Uterus (tissue), 4 donors: ENCODE measurements around the gene SPTB. TPM values are rescaled to one million over a fixed set of nuclear protein-coding genes. Genes with fewer than 3 reads are reported as not detected.

Experiments
- DNase-seq, 2 donors: peaks; one replicate each; pipeline ENCODE4 v3.0.0-alpha.2; 2019 to 2020
- H3K27ac ChIP-seq, 2 donors: fragments of 200-600 bp; sonication (generic); 1 replicate in 1 of 2; 2 replicates in 1 of 2; pipeline ENCODE4 v1.5.1; 2016 to 2018
- H3K27me3 ChIP-seq, 2 donors: fragments of 200-600 bp; sonication (generic); one replicate each; pipeline ENCODE4 v1.5.1; 2018 to 2019; ENCODE audit warnings: control low read depth in 1 of 2
- H3K36me3 ChIP-seq, 2 donors: fragments of 200-600 bp; sonication (generic); one replicate each; pipeline ENCODE4 v1.5.1; 2019; ENCODE audit warnings: control low read depth in 1 of 2
- H3K4me1 ChIP-seq, 2 donors: fragments of 200-600 bp; sonication (generic); one replicate each; pipeline ENCODE4 v1.5.1; 2018 to 2019; ENCODE audit warnings: control low read depth in 1 of 2
- H3K4me3 ChIP-seq, 2 donors: fragments of 200-600 bp; sonication (generic); 1 replicate in 1 of 2; 2 replicates in 1 of 2; pipeline ENCODE4 v1.5.1; 2018 to 2019; ENCODE audit warnings: mild to moderate bottlenecking in 1 of 2
- H3K9me3 ChIP-seq, 2 donors: fragments of 200-600 bp; sonication (generic); one replicate each; pipeline ENCODE4 v1.5.1; 2019; ENCODE audit warnings: control low read depth in 1 of 2
- CTCF ChIP-seq, 4 experiments: fragments of 200-600 bp in 2 of 4; fragments of 450-650 bp in 2 of 4; sonication (generic) in 2 of 4; IDR thresholded peaks; one replicate each; pipeline ENCODE4 v1.5.1; 2016 to 2019; ENCODE audit warnings: antibody characterized with exemption in 4 of 4, mild to moderate bottlenecking in 2 of 4, moderate library complexity in 1 of 4
- POLR2A ChIP-seq, 2 donors: fragments of 450-650 bp; IDR thresholded peaks; one replicate each; pipeline ENCODE4 v1.6.1; 2016; ENCODE audit warnings: antibody characterized with exemption in 2 of 2, mild to moderate bottlenecking in 1 of 2, moderate library complexity in 1 of 2
- intact Hi-C: fragments of 100-400 bp; cut with DNase I; formaldehyde crosslinking; loops from one replicate; pipeline ENCODE4 v1.15.1; 2023; ENCODE audit warnings: low total_unique reads
- total RNA-seq, 4 donors: library from RNA; depleted of rRNA in 3 of 4; stranded (reverse); fragments of >200 nt in 3 of 4; gene quantifications; one replicate each; pipeline versions ENCODE4 v1.1.0 to v1.2.4, GENCODE V29; 2014 to 2023
- donor health status: DM: yes; HTN: yes; CAD: no.

The SPTB gene
- total RNA-seq, 4 donors from 2014 or later: 1.0 to 5.4 (median 4.6) TPM; not detected in 1

- no peak for TF ChIP-seq CTCF (IDR thresholded peaks at IDR 0.05)
- no peak for TF ChIP-seq POLR2A (IDR thresholded peaks at IDR 0.05)
- Histone ChIP-seq H3K27me3 (no peaks in the 10 kb centered on the region), H3K9me3 (no peaks in the 10 kb centered on the region), H3K4me1 (peaks cover 0 to 8% of the 10 kb centered on the region in 2 donors), H3K4me3 (no peak overlapping the region), H3K27ac (no peak overlapping the region), H3K36me3 (no peaks in the 10 kb centered on the region)
- intact Hi-C loops: no loop called here
- no peak for DNase-seq
These were observed 138.5 kb downstream of the SPTB start for GRCh38 chr14:64741200-64741599.

DNA sequence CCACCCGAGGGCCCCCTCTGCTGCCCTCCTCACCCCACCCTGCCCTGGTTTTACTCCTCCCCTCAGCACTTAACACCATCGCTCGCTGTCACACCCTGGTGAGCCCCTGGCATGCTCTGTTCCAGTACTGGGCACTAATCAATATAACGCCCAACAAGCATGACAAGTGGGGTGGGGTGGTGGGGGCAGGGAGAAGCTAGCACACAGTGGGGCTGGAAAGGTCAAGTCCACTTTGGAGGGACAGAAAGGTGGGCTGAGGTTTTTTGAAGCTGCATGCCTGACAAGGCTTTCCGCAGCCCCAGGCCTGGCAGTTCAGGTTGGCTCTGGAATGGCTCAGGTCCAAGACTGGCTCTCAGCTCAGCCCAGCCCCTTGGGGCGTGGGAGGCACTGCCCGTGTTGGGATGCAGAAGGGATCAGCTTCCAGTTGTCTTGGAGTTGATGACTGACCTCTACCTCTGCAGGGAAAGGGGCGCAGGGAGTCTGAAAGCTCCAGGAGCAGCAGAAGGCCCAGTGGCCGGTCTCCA lies 141.4 kb downstream of the SPTB start:
- Histone ChIP-seq H3K9me3 (no peaks in the 10 kb centered on the region), H3K27ac (peak overlapping the region; percentile 28 to 29), H3K4me3 (no peak overlapping the region), H3K27me3 (no peaks in the 10 kb centered on the region), H3K36me3 (no peaks in the 10 kb centered on the region), H3K4me1 (peaks cover 0 to 4% of the 10 kb centered on the region in 2 donors)
- intact Hi-C loops: no loop called here
- no peak for DNase-seq
- no peak for TF ChIP-seq CTCF (IDR thresholded peaks at IDR 0.05)
- TF ChIP-seq POLR2A (IDR thresholded peaks at IDR 0.05): no peak

- Histone ChIP-seq H3K27ac (peak overlapping the region; percentile 28 to 29), H3K27me3 (no peaks in the 10 kb centered on the region), H3K4me1 (peaks cover 0 to 4% of the 10 kb centered on the region in 2 donors), H3K4me3 (no peak overlapping the region), H3K36me3 (no peaks in the 10 kb centered on the region), H3K9me3 (no peaks in the 10 kb centered on the region)
- intact Hi-C loops: no loop called here
- no peak for DNase-seq
- no peak for TF ChIP-seq POLR2A (IDR thresholded peaks at IDR 0.05)
- no peak for TF ChIP-seq CTCF (IDR thresholded peaks at IDR 0.05)
These were observed 142.1 kb downstream of the SPTB start for GRCh38 chr14:64737391-64738280.

DNA sequence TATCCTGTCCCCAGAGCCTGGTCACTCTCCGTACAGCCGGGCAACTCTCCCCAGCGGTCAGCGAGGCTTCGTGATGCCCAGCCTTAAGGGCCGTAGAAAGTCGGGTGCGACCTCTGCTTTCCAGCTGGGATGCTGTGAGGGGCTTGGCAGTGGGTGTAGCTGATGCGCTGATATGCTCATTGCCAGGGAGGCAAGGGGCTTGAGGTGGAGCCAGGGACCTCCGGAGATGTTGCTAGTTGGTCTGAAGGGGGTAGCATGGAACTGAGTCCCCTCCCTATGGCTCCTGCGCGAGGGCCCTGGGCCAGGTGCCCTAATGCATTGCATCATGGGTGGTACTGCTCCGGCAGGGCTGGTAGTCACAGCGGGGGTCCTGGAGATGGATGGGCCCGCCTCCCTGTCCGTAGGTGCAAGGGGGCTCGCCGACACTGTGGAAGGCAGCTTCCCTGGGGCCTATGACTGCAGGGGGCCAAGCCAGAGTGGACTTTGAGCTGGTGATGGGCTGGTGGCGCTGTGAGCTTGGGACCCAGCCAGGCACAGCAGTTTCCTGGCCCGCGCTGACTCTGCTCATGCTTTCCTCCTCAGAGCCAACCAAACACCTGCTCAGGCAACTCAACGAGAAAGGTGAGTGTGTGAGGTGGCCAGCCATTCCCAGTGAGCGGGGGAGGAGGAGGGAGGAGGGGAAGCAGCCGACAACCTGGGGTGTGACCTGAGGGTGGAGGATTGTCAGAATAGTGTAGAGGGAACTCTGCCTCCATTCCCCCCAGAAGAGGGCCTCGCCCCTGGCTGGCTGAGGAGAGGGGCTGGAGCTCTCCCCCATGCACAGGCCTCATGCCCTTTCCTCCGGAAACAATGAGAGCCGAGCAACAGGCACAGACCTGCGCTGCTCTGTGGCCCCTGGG lies 143.2 kb downstream of the SPTB start:
- Histone ChIP-seq H3K27ac (peak overlapping the region; percentile 28 to 29), H3K4me1 (peaks cover 0 to 4% of the 10 kb centered on the region in 2 donors)

More for the DNA sequence above, 143.2 kb downstream of the SPTB start:
- intact Hi-C loops: no loop called here
- no peak overlapping the region for H3K4me3 ChIP-seq
- no peaks in the 10 kb centered on the region for H3K36me3 ChIP-seq
- H3K9me3 ChIP-seq: no peaks in the 10 kb centered on the region
- TF ChIP-seq CTCF (IDR thresholded peaks at IDR 0.05): no peak
- TF ChIP-seq POLR2A (IDR thresholded peaks at IDR 0.05): no peak
- no peaks in the 10 kb centered on the region for H3K27me3 ChIP-seq
- DNase-seq: no peak
